ENCODE results near the gene NKX3-2.

The NKX3-2 gene

DNA sequence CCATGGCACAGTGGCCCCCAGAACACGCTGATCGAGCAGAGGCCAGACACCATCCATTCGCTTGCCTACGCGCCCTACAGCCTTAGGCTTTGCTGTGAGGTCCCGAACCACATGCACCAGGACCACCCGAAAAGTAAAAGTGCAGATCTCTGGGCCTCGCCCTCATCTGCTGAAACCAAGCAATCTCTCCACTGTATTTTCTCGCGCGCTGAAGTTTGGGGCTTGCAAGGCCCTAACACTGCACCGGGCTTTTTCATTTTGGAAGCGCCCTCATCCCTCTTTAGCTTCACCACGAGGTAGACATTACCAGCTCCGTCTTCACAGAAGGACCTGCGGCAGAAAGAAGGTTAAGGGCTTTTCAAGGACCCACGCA lies 21.2 kb downstream of the NKX3-2 start:
- H3K9ac ChIP-seq (ENCODE audit: low read length), result no peak overlapping the region
- WGBS (ENCODE audit: extremely low coverage, insufficient coverage, insufficient read length), result no CpG with 5 or more reads among the region's 17 CpGs
- H3K4me2 ChIP-seq (ENCODE audit: low read length), result no peak overlapping the region
- peaks cover 5 to 7% of the 10 kb centered on the region in 2 experiments for H3K4me1 ChIP-seq (ENCODE audit: control insufficient read depth in 1 of 2, insufficient read depth in 2 of 2, low read length in 2 of 2)
- no peak overlapping the region for H2BK12ac ChIP-seq (ENCODE audit: low read length)
- no peak overlapping the region for H2AK5ac ChIP-seq (ENCODE audit: low read length)
- peaks cover 0 to 3% of the 10 kb centered on the region in 2 experiments for H3K36me3 ChIP-seq (ENCODE audit: control insufficient read depth in 1 of 2, insufficient read depth in 2 of 2, low read length in 2 of 2)
- no peak overlapping the region for H4K91ac ChIP-seq (ENCODE audit: low read depth, low read length)
- no peak overlapping the region for H3K23ac ChIP-seq (ENCODE audit: low read length)
- no peaks in the 10 kb centered on the region for H3K79me1 ChIP-seq (ENCODE audit: low read length)
- H3K4me3 ChIP-seq (ENCODE audit: low read depth, low read length), result no peak overlapping the region
- no peak overlapping the region for H4K12ac ChIP-seq (ENCODE audit: low read depth, low read length)
- H3K27ac ChIP-seq (ENCODE audit: low read depth, low read length), result no peak overlapping the region
- no peak overlapping the region for H2AFZ ChIP-seq (ENCODE audit: insufficient read depth, low read length, poor library complexity)
- H3K4ac ChIP-seq (ENCODE audit: low read depth, low read length), result no peak overlapping the region
- H3K79me2 ChIP-seq (ENCODE audit: control insufficient read depth, insufficient read depth, low read length, poor library complexity), result no peaks in the 10 kb centered on the region
- DNase-seq, result no peak
- no peak overlapping the region for H3K18ac ChIP-seq (ENCODE audit: low read length)
- peaks cover 21% of the 10 kb centered on the region for H3K9me3 ChIP-seq (ENCODE audit: insufficient read depth, low read depth, low read length)
- H4K8ac ChIP-seq (ENCODE audit: low read depth, low read length), result no peak overlapping the region
- no peak overlapping the region for H3K14ac ChIP-seq (ENCODE audit: low read length)
- no peak overlapping the region for H2BK5ac ChIP-seq (ENCODE audit: low read depth, low read length, poor library complexity)
- H3K27me3 ChIP-seq (ENCODE audit: insufficient read depth, low read length), result peaks cover 59% of the 10 kb centered on the region
- H2BK120ac ChIP-seq (ENCODE audit: insufficient read depth, low read length, poor library complexity), result no peak overlapping the region

GRCh38 chr4:13522282-13523104 lies 21.8 kb downstream of the NKX3-2 start:
- H3K36me3 ChIP-seq (ENCODE audit: control insufficient read depth in 1 of 2, insufficient read depth in 2 of 2, low read length in 2 of 2), result peaks cover 0 to 3% of the 10 kb centered on the region in 2 experiments
- no CpG with 5 or more reads among the region's 49 CpGs for WGBS (ENCODE audit: extremely low coverage, insufficient coverage, insufficient read length)
- H3K79me1 ChIP-seq (ENCODE audit: low read length), result no peaks in the 10 kb centered on the region
- no peak overlapping the region for H4K91ac ChIP-seq (ENCODE audit: low read depth, low read length)
- DNase-seq, result no peak
- H3K4ac ChIP-seq (ENCODE audit: low read depth, low read length), result no peak overlapping the region
- H3K4me1 ChIP-seq (ENCODE audit: control insufficient read depth in 1 of 2, insufficient read depth in 2 of 2, low read length in 2 of 2), result peaks cover 5 to 7% of the 10 kb centered on the region in 2 experiments
- H2BK12ac ChIP-seq (ENCODE audit: low read length), result no peak overlapping the region
- no peak overlapping the region for H2BK5ac ChIP-seq (ENCODE audit: low read depth, low read length, poor library complexity)
- no peak overlapping the region for H3K4me3 ChIP-seq (ENCODE audit: low read depth, low read length)
- no peaks in the 10 kb centered on the region for H3K79me2 ChIP-seq (ENCODE audit: control insufficient read depth, insufficient read depth, low read length, poor library complexity)
- H3K27ac ChIP-seq (ENCODE audit: low read depth, low read length), result no peak overlapping the region
- H3K9ac ChIP-seq (ENCODE audit: low read length), result no peak overlapping the region
- peak overlapping the region; percentile 48 for H2AFZ ChIP-seq (ENCODE audit: insufficient read depth, low read length, poor library complexity)
- no peak overlapping the region for H2AK5ac ChIP-seq (ENCODE audit: low read length)
- peaks cover 21% of the 10 kb centered on the region for H3K9me3 ChIP-seq (ENCODE audit: insufficient read depth, low read depth, low read length)
- H4K12ac ChIP-seq (ENCODE audit: low read depth, low read length), result no peak overlapping the region
- no peak overlapping the region for H2BK120ac ChIP-seq (ENCODE audit: insufficient read depth, low read length, poor library complexity)
- no peak overlapping the region for H3K18ac ChIP-seq (ENCODE audit: low read length)
- no peak overlapping the region for H4K8ac ChIP-seq (ENCODE audit: low read depth, low read length)
- no peak overlapping the region for H3K14ac ChIP-seq (ENCODE audit: low read length)
- H3K23ac ChIP-seq (ENCODE audit: low read length), result no peak overlapping the region
- peaks cover 54% of the 10 kb centered on the region for H3K27me3 ChIP-seq (ENCODE audit: insufficient read depth, low read length)
- peak overlapping the region; percentile 62 for H3K4me2 ChIP-seq (ENCODE audit: low read length)

DNA sequence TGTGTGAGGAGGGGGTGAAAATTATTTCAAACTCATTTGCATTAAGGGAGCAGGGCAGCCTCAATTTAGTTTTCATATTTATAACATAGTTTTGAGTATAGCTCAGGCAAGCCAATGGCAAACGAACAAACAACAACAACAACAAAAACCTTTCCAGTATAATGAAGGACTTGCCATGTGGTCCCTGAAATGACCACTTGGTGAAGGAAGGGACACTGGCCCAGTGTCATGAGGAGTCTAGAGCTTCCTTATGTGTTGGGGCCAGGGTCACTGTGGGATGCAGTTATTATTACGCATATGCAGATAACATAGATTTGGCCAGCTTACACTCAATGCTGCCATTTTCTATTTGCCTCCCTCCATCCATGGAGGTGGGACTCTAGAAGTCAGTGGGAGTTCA lies 23.3 kb downstream of the NKX3-2 start:
- Histone ChIP-seq H3K9me3 (ENCODE audit: insufficient read depth, low read depth, low read length) (peaks cover 21% of the 10 kb centered on the region), H3K4me3 (ENCODE audit: low read depth, low read length) (no peak overlapping the region), H3K4me2 (ENCODE audit: low read length) (no peak overlapping the region), H3K14ac (ENCODE audit: low read length) (no peak overlapping the region), H3K79me2 (ENCODE audit: control insufficient read depth, insufficient read depth, low read length, poor library complexity) (no peaks in the 10 kb centered on the region), H4K8ac (ENCODE audit: low read depth, low read length) (no peak overlapping the region), H3K4me1 (ENCODE audit: control insufficient read depth in 1 of 2, insufficient read depth in 2 of 2, low read length in 2 of 2) (peaks cover 5 to 7% of the 10 kb centered on the region in 2 experiments), H3K18ac (ENCODE audit: low read length) (no peak overlapping the region), H3K4ac (ENCODE audit: low read depth, low read length) (no peak overlapping the region), H3K36me3 (ENCODE audit: control insufficient read depth in 1 of 2, insufficient read depth in 2 of 2, low read length in 2 of 2) (peaks cover 0 to 3% of the 10 kb centered on the region in 2 experiments), H2AFZ (ENCODE audit: insufficient read depth, low read length, poor library complexity) (no peak overlapping the region), H3K27ac (ENCODE audit: low read depth, low read length) (no peak overlapping the region), H2AK5ac (ENCODE audit: low read length) (no peak overlapping the region), H2BK120ac (ENCODE audit: insufficient read depth, low read length, poor library complexity) (no peak overlapping the region), H3K23ac (ENCODE audit: low read length) (no peak overlapping the region), H3K9ac (ENCODE audit: low read length) (no peak overlapping the region), H4K91ac (ENCODE audit: low read depth, low read length) (no peak overlapping the region), H2BK5ac (ENCODE audit: low read depth, low read length, poor library complexity) (no peak overlapping the region), H2BK12ac (ENCODE audit: low read length) (no peak overlapping the region), H3K27me3 (ENCODE audit: insufficient read depth, low read length) (peaks cover 41% of the 10 kb centered on the region), H4K12ac (ENCODE audit: low read depth, low read length) (no peak overlapping the region), H3K79me1 (ENCODE audit: low read length) (no peaks in the 10 kb centered on the region)
- no CpG with 5 or more reads among the region's 2 CpGs for whole genome bisulfite sequencing (ENCODE audit: extremely low coverage, insufficient coverage, insufficient read length)
- no peak for DNase-seq

GRCh38 chr4:13516315-13516860 lies 27.9 kb downstream of the NKX3-2 start:
- no CpG with 5 or more reads among the region's 3 CpGs for WGBS (ENCODE audit: extremely low coverage, insufficient coverage, insufficient read length)
- H4K91ac ChIP-seq (ENCODE audit: low read depth, low read length), result no peak overlapping the region
- H4K12ac ChIP-seq (ENCODE audit: low read depth, low read length), result no peak overlapping the region

More at GRCh38 chr4:13516315-13516860, 27.9 kb downstream of the NKX3-2 start:
- Histone ChIP-seq H3K9me3 (ENCODE audit: insufficient read depth, low read depth, low read length) (no peaks in the 10 kb centered on the region), H3K4me1 (ENCODE audit: control insufficient read depth in 1 of 2, insufficient read depth in 2 of 2, low read length in 2 of 2) (no peaks in the 10 kb centered on the region), H3K18ac (ENCODE audit: low read length) (no peak overlapping the region), H3K27me3 (ENCODE audit: insufficient read depth, low read length) (no peaks in the 10 kb centered on the region), H2AFZ (ENCODE audit: insufficient read depth, low read length, poor library complexity) (no peak overlapping the region), H2BK12ac (ENCODE audit: low read length) (no peak overlapping the region), H3K23ac (ENCODE audit: low read length) (no peak overlapping the region), H4K8ac (ENCODE audit: low read depth, low read length) (no peak overlapping the region), H3K36me3 (ENCODE audit: control insufficient read depth in 1 of 2, insufficient read depth in 2 of 2, low read length in 2 of 2) (no peaks in the 10 kb centered on the region), H3K79me1 (ENCODE audit: low read length) (no peaks in the 10 kb centered on the region), H3K4me2 (ENCODE audit: low read length) (no peak overlapping the region), H3K4ac (ENCODE audit: low read depth, low read length) (no peak overlapping the region), H2BK5ac (ENCODE audit: low read depth, low read length, poor library complexity) (no peak overlapping the region), H2BK120ac (ENCODE audit: insufficient read depth, low read length, poor library complexity) (no peak overlapping the region), H3K4me3 (ENCODE audit: low read depth, low read length) (no peak overlapping the region), H3K14ac (ENCODE audit: low read length) (no peak overlapping the region), H2AK5ac (ENCODE audit: low read length) (no peak overlapping the region), H3K79me2 (ENCODE audit: control insufficient read depth, insufficient read depth, low read length, poor library complexity) (no peaks in the 10 kb centered on the region), H3K9ac (ENCODE audit: low read length) (no peak overlapping the region), H3K27ac (ENCODE audit: low read depth, low read length) (no peak overlapping the region)
- DNase-seq, result no peak

Measured in trophoblast cell (in vitro differentiated cells and primary cell).